NCI-H2029 (cell line): ENCODE data around the gene ABCA2.
A peak's percentile ranks its signal among the peaks of the same experiment; 100 is the strongest.

Experiments used
- DNase-seq: peaks from one replicate; lab custom pipeline; 2025; lab: John Stamatoyannopoulos, UW

ABCA2 gene

DNA sequence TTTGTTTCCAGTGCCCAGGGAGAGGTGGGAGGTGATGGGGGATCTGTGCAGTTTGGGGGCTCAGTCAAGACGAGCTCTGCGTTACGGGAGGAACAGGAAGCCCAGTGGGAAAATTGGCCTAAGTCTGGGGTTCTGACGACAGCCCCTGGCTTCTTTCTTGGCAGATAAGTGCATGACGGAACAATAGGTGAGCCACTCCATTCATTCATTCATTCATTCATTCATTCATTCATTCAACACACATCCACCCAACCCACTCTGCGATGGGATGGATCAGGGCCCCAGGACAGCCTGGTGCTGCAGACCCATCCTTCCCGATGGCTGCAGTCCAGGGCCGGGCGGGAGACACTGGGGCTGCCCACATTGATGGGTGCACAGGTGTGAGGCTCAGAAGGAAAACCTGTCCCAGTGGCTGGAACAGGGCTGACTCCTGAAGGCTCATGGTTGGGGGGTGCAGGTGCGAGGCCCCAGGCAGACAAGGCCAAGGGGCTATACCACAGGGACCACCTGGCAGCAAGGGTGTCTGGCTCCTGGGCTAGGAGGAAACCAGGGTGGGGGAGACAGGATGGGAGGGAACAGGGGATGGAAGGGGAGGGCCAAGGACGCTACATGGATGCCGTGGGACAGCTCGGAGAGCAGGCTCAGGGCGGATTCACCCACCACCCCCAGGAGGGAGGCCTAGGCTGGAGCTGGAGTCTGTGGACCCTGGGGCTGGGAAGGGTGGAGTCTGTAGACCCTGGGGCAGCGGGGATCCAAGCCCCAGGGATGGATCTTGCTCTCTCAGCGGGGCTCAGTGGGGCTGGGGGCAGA lies 47.2 kb downstream of the ABCA2 start:
- DNase-seq: no peak

- DNase-seq: no peak
Observed at GRCh38 chr9:136979769-136980587, 48.1 kb downstream of the ABCA2 start.

DNA sequence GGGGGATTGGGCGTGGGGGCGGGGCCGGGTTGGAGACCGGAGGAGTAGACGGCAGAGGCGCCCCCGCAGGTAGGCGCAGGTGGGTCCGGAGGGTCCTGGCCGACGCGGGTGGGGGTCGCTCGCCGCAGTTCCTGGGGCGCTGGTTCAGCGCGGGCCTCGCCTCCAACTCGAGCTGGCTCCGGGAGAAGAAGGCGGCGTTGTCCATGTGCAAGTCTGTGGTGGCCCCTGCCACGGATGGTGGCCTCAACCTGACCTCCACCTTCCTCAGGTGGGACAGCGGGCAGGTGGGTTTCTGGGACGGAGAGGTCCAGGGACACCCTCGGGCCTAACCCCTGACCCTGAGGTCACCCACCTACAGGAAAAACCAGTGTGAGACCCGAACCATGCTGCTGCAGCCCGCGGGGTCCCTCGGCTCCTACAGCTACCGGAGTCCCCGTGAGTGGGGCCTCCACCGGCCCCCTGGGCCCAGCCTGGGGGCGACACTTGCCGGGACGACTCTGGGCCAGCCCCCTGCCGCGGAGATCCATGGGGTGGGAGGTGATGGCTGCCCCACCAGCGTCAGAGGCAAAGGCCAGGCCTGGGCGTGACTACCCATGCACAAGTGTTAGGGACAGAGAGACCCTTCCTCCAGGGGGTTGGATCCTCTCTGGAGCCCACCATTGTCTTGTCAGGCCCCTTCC lies 49.0 kb downstream of the ABCA2 start:
- DNase-seq: no peak

DNA sequence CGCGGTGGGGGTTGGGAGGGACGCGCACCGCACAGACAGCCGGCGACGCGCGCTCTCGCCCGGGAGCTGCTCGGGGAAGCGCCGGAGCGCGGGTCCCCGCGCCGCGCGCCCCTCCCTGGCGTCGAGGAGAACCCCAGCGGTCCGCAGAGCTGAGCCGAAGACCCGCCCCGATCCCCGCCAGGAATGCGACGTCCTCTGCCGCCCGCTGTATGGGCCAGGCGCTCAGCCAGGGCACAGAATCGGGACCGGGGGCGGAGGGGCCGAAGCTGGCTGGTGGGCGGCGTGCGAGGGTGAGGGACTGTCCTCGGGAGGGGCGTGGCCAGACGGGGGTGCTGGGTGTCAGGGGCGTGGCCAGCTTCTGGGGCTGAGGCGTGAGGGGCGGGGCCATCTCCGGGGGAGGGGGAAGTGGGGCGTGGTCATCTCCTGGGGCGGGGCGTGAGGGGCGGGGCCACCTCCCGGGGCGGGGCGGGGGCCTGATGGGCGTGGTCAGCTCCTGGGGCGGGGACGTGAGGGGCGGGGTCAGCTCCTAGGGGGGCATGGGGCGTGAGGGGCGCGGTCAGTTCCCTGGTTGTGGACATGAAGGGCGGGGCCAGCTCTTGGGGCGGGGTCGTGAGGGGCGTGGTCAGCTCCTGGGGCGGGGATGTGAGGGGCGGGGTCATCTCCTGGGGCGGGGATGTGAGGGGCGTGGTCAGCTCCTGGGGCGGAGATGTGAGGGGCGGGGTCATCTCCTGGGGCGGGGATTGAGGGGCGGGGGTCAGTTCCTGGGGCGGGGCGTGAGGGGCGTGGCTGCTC lies 49.8 kb downstream of the ABCA2 start:
- peak; percentile 58 for DNase-seq

DNA sequence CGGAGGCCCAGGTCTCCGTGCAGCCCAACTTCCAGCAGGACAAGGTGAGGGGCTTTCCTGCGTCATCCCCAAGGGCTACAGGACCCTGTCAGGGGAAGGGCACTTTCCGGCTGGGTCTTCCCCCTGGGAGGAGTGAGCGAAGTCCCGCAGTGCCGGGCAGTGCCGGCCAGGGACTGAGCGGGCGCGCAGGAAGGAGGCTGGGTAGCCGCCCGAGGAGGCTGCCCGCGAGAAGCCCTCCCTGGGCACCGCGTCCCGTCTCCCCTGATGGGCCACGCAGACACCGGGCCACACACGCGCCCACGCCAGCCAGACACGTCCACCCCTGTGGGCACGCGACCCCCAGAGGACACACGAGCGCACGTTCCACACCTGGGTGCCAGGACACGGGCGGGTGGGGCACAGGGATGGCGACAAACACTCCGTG lies 50.4 kb downstream of the ABCA2 start:
- DNase-seq: no peak

DNA sequence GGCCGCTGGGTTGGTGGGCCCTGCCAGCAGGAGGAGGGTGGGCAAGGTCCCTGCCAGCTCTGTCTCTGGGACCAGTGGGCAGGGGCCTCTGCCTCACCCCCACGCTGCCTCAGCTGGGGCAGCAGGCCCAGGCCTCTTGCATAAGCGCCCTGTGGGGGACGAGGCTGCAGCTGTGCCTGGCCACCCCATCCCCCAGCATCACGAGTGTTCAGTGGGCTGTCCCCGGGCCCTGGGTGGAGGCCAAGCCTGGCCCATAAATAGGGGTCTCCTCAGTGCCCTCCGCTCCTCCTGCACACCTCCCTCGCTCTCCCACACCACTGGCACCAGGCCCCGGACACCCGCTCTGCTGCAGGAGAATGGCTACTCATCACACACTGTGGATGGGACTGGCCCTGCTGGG lies 50.8 kb downstream of the ABCA2 start, which contains the start of gene PTGDS:
TSS of gene PTGDS (plus strand) at position 282 of the 400 bp plus-strand sequence. CDS start at position 357, 75 bp downstream.
- DNase-seq: no peak

DNA sequence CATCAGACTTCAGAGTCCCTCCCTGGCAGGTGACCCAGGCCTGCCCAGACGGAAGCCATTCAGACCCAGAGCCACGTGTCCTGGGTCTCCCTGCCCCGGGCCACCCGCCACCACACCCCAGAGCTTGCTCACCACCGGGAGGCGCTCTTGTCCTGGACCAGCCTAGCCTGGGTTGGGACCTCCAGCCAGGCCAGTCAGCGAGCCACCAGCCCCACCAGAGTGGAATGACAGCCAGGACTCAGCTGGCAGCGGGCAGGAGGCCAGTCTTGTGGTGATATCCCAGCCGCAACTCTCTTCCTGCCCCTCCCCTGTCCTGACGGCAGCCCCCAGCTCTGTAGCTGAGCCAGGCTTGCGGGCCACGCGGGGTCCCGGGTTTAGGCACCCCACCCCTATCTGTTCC lies 52.4 kb downstream of the ABCA2 start:
- DNase-seq: no peak

- no peak for DNase-seq
Observed at GRCh38 chr9:136974817-136975535, 53.1 kb downstream of the ABCA2 start.

DNA sequence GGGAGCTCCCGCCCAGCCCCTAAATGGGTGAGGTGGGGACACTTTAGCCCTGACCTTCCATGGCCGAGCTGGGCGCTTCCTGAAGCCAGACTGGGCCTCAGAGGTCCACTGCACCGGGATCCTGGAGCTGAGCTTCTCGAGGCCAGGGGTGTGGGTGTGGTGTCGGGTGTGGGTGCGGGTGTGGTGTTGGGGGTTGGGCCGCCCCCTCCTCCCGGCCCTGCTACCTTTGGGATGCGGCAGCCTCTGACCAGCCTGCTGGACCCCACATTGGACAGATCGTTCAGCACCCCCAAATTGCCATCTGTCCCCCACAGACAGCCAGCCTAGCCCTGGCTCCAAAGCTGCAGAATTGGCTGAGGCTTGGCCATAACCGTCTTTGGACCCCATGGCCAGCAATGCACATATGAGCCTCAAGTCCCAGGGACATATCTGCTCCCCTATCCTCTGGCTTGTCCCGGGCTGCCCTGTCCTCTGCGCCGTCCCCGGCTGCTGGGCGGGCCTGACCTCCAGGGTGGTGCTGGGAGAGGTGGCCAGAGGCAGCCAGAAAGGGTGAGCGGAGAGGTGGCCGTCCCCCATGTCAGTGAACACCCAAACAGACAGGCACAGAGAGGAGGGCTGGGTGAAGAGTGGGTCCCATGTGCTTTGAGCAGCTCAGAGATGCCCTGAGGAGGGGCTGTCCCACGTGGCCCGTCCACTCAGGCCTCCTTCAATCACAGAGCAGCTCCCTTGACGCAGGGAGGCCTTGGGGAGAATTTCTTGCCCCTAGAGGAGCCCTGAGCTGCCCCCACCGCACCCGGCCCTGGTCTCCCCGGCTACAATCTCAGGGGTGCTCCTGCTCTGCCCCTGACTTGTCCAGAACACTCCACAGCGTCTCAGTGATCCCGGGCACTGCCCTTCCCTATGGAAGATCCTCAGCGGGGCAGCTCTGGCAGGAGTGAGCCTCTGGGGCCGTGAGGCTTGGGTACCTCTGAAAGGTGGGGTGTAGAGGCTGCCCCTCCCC lies 54.1 kb downstream of the ABCA2 start:
- no peak for DNase-seq

GRCh38 chr9:136972743-136973142 lies 55.3 kb downstream of the ABCA2 start:
- no peak for DNase-seq

DNA sequence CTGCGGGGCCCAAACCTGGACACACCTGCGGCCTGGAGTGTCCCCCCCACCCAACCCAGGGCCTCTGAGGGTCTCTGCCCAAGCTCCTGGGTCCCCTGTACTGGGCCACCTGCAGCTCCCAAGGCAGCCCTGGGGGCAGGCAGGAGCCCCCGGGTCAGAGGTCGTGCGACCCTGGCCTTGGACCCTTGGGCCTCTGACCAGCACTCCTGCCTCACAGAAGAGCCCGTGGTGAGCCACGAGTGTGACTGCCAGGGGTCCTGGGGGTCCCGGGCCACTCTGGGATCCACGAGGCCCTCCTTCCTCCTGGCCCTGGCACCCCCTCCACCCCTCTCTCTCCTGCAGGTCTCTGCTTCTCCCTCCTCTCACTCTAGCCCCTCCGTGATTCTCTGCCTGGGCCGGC lies 55.7 kb downstream of the ABCA2 start:
- DNase-seq: no peak

DNA sequence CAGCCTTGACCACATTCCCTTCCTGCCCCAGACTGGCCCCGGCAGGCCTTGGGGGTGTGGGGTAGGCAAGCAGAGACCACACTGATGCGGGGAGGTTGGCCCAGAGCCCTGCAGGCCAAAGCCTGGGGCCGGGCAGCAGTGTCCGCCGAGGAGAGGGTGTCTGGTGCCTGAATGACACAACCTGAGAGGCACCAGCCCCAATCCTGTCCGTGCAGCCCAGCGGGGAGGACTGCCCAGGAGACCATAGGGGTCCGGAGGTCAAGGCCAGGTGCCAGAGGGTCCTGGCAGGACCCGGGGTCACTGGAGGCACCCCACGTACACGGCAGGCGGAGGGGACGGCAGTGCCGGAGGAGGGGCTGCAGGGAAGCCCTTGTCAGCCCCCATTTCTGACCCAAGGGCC lies 56.3 kb downstream of the ABCA2 start:
- no peak for DNase-seq

DNA sequence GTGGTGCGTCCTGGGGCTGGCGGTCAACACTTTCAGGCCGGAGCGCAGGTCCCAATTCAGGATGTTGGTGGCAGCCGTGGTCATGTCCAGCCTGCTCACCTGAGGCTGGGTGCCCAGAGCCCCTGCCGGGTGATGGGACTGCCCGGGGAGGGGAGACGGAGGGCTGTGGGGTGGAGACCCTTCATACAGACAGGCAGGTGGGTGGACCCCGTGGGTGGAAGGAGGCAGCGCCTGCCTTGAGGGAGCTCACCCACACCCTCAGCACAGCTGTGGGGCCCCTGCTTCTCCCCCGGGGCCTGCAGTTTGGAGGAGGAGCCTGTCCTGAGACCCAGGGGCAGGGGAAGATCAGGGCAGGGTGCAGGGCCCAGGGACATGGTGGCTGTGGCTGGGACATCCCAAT lies 57.7 kb downstream of the ABCA2 start:
- DNase-seq: no peak

GRCh38 chr9:136969774-136970173 lies 58.3 kb downstream of the ABCA2 start:
- DNase-seq: no peak

DNA sequence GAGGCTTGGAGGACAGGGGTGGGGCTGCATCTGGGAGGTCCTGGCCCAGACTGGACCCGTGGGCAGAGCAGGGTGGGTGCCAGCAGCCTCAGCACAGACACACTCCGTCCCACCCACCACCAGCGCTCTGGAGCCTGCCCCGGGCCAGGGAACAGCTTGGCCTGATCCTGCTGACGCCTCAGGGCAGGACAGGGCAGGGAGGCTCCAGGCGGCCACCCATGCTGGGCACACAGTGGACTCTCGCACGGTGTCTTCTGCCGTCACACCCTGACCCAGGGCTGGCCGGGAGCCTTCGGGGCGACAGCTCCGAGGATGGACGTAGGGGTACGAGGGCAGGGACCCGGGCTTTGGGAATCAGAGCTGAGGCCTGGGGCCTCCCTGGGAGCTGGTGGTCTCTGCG lies 58.9 kb downstream of the ABCA2 start:
- no peak for DNase-seq

GRCh38 chr9:136968333-136969127 lies 59.5 kb downstream of the ABCA2 start:
- DNase-seq: no peak

- DNase-seq: no peak
Observed at GRCh38 chr9:136965771-136966484, 62.1 kb downstream of the ABCA2 start.

- no peak for DNase-seq
Observed at GRCh38 chr9:136964833-136965422, 63.1 kb downstream of the ABCA2 start.
